CD4-positive, alpha-beta memory T cell (primary cell): ENCODE measurements around the gene PPDPF. TPM values are rescaled to one million over a fixed set of nuclear protein-coding genes. Genes with fewer than 3 reads are reported as not detected.

Experiments
- CTCF ChIA-PET: fragments of 350-600 bp; sonication (Branson Sonifier 250); formaldehyde crosslinking; loops from one replicate; lab custom pipeline; 2021; ENCODE audit warnings: inconsistent platforms; ENCODE audit not compliant: partially characterized antibody; lab: Charles Lee
- POLR2A ChIA-PET: fragments of 350-600 bp; sonication (Branson Sonifier 250); formaldehyde crosslinking; loops from one replicate; lab custom pipeline; 2021; ENCODE audit not compliant: partially characterized antibody; lab: Charles Lee
- DNase-seq, 5 donors: peaks; one replicate each; pipeline versions ENCODE4 v3.0.0 to v3.0.0-alpha.2; 2020 to 2022; ENCODE audit warnings: mixed read lengths in 1 of 5
- H3K27ac ChIP-seq: one replicate; pipeline ENCODE4 v1.7.0; 2013; ENCODE audit warnings: low read depth, low read length
- H3K27me3 ChIP-seq: 2 replicates; pipeline ENCODE4 v1.7.0; 2013; ENCODE audit warnings: mild to moderate bottlenecking, low read length, moderate library complexity; ENCODE audit not compliant: insufficient read depth
- H3K36me3 ChIP-seq: 2 replicates; pipeline ENCODE4 v1.7.0; 2013; ENCODE audit warnings: mild to moderate bottlenecking, low read length, moderate library complexity; ENCODE audit not compliant: insufficient read depth
- H3K4me1 ChIP-seq: 2 replicates; pipeline ENCODE4 v1.7.0; 2013; ENCODE audit warnings: mild to moderate bottlenecking, low read length, moderate library complexity; ENCODE audit not compliant: insufficient read depth
- H3K4me3 ChIP-seq, 2 donors: one replicate each; pipeline ENCODE4 v1.7.0; 2013; ENCODE audit warnings: low read length in 2 of 2, mild to moderate bottlenecking in 1 of 2
- H3K9me3 ChIP-seq, 2 donors: one replicate each; pipeline ENCODE4 v1.7.0; 2013; ENCODE audit warnings: low read length in 2 of 2, control low read depth in 1 of 2; ENCODE audit not compliant: control insufficient read depth in 1 of 2
- H3K27ac Mint-ChIP-seq, 7 donors: one replicate each; pipeline ENCODE4 v1.8.0; 2020 to 2021; ENCODE audit warnings: mixed read lengths in 7 of 7, mild to moderate bottlenecking in 6 of 7, inconsistent platforms in 3 of 7, moderate library complexity in 3 of 7
- H3K27me3 Mint-ChIP-seq, 2 donors: one replicate each; pipeline ENCODE4 v1.8.0; 2020 to 2021; ENCODE audit warnings: mixed read lengths in 2 of 2
- H3K36me3 Mint-ChIP-seq, 2 donors: one replicate each; pipeline ENCODE4 v1.8.0; 2020 to 2021; ENCODE audit warnings: mixed read lengths in 2 of 2, inconsistent platforms in 1 of 2, mild to moderate bottlenecking in 1 of 2
- H3K4me1 Mint-ChIP-seq, 4 donors: one replicate each; pipeline ENCODE4 v1.8.0; 2020 to 2021; ENCODE audit warnings: mixed read lengths in 4 of 4, mild to moderate bottlenecking in 1 of 4
- H3K4me3 Mint-ChIP-seq, 8 donors: one replicate each; pipeline ENCODE4 v1.8.0; 2020 to 2021; ENCODE audit warnings: mixed read lengths in 8 of 8, mild to moderate bottlenecking in 7 of 8, moderate library complexity in 6 of 8, inconsistent platforms in 3 of 8
- H3K9me3 Mint-ChIP-seq, 8 donors: one replicate each; pipeline ENCODE4 v1.8.0; 2020 to 2021; ENCODE audit warnings: mixed read lengths in 8 of 8, mild to moderate bottlenecking in 5 of 8, inconsistent platforms in 3 of 8, moderate library complexity in 1 of 8
- intact Hi-C: fragments of 100-400 bp; cut with micrococcal nuclease; formaldehyde crosslinking; loops from one replicate; pipeline ENCODE4 v1.15.1; 2023
- polyA plus RNA-seq, 2 donors: library from polyadenylated mRNA; unstranded; fragments of 300-500 nt; fragmentation: Illumina TruSeq; gene quantifications; one replicate each; pipeline ENCODE4 v1.2.3, GENCODE V29; 2021
- total RNA-seq, 2 experiments: library from RNA; stranded (reverse); gene quantifications; one replicate each; pipeline ENCODE4 v1.2.3, GENCODE V29; 2021

PPDPF gene
- total and polyA plus RNA-seq, 4 experiments from 2014 or later, result 29.4 to 229 (median 180) TPM

DNA sequence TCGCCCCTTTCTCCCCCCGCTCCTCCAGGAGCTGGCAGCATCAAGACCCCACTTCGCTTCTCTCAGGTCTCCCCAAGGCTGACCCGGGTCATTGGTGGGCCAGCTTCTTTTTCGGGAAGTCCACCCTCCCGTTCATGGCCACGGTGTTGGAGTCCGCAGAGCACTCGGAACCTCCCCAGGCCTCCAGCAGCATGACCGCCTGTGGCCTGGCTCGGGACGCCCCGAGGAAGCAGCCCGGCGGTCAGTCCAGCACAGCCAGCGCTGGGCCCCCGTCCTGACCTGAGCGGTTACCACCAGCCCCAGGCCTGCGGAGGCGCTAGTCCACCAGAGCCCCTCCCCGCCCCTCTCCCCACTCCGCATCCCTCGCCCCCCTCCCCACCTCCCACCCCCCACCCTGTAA is 1.0 kb downstream of the PPDPF start:
- CTCF ChIA-PET, result interaction anchor here (1.3 to 5.1 kb wide), 2 partner anchors 19 to 25 kb away, joined by 3 to 21 read pairs; no protein-coding TSS in a partner anchor
- DNase-seq, result no peak
- peak overlapping the region; percentile 8 to 84 (median 72) for H3K4me3 Mint-ChIP-seq
- H3K27ac ChIP-seq, result peak overlapping the region; percentile 74
- peaks cover 0 to 6% (median 0%) of the 10 kb centered on the region in 8 donors for H3K9me3 Mint-ChIP-seq
- POLR2A ChIA-PET, result interaction anchor here (0.6 to 6.9 kb wide), 26 partner anchors 10 to 558 kb away, joined by 3 to 84 read pairs (median 7); partner anchors contain the start of genes ARFRP1, GMEB2, HELZ2 and LIME1
- intact Hi-C loops, result no loop called here
- H3K36me3 ChIP-seq, result peaks cover 13% of the 10 kb centered on the region
- peaks cover 9% of the 10 kb centered on the region in 2 donors for H3K36me3 Mint-ChIP-seq
- H3K27ac Mint-ChIP-seq, result peak overlapping the region in 5 of 7 donors; percentile 55 to 79 (median 74)
- H3K27me3 ChIP-seq, result no peaks in the 10 kb centered on the region
- no peaks in the 10 kb centered on the region for H3K27me3 Mint-ChIP-seq
- H3K4me1 ChIP-seq, result peaks cover 23% of the 10 kb centered on the region
- peaks cover 0 to 3% of the 10 kb centered on the region in 2 donors for H3K9me3 ChIP-seq
- H3K4me1 Mint-ChIP-seq, result peaks cover 6 to 28% (median 11%) of the 10 kb centered on the region in 4 donors
- H3K4me3 ChIP-seq, result peak overlapping the region; percentile 77 to 84

DNA sequence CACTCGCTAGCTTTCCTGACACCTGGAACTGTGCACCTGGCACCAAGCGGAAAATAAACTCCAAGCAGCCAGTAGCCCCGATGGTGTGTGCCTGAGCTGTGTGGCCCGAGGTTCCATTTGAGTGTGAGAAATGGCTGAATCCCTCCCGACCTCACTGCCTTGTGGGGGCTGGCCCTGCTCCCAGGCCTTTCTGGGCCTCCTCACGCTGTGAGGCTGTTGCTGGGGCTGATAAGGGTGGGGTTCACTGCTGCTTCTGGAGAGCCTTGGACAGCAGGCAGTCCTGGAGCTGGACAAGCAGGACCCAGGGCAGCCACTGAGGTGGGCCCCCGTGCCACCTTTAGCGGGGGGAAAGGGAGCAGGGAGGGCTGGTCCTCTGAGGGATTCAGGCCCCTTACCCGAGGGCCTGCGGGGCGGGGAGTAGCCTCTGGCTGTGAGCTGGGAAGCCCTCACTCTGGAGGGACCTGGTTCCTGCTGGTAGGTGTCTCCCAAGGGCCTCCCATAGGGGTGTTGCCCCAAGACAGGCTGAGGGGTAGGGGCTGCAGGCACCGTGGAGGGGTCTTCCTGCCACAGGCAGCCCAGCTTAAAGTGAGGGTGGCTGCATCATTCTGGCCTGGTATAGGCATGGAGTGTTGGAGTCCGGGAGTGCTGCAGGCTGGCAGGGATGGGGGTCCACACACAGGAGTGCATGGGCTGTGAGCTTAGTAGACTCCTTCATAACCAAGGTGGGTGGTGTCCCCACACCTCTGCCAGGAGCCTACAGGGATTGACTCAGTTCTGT is 1.7 kb downstream of the PPDPF start:
- no peaks in the 10 kb centered on the region for H3K27me3 Mint-ChIP-seq
- H3K27ac Mint-ChIP-seq, result peak overlapping the region in 4 of 7 donors; percentile 27 to 81 (median 54)
- no peaks in the 10 kb centered on the region for H3K27me3 ChIP-seq
- ChIA-PET POLR2A (interaction anchor here (1.1 to 6.9 kb wide), 6 partner anchors 15 to 557 kb away, joined by 4 to 84 read pairs (median 6); partner anchors contain the start of genes OPRL1, PTK6, RGS19 and TPD52L2), CTCF (interaction anchor here (2.4 to 5.1 kb wide), 2 partner anchors 16 to 26 kb away, joined by 8 to 21 read pairs; partner anchors contain the start of gene PTK6)
- H3K27ac ChIP-seq, result no peak overlapping the region
- H3K4me3 Mint-ChIP-seq, result peak overlapping the region; percentile 56 to 70 (median 64)
- peaks cover 6 to 28% (median 11%) of the 10 kb centered on the region in 4 donors for H3K4me1 Mint-ChIP-seq
- no peak for DNase-seq
- H3K36me3 Mint-ChIP-seq, result peaks cover 9% of the 10 kb centered on the region in 2 donors
- H3K4me3 ChIP-seq, result no peak overlapping the region
- peaks cover 0 to 3% of the 10 kb centered on the region in 2 donors for H3K9me3 ChIP-seq
- peaks cover 0 to 6% (median 0%) of the 10 kb centered on the region in 8 donors for H3K9me3 Mint-ChIP-seq
- H3K4me1 ChIP-seq, result peaks cover 23% of the 10 kb centered on the region
- intact Hi-C loops, result no loop called here
- H3K36me3 ChIP-seq, result peaks cover 13% of the 10 kb centered on the region

DNA sequence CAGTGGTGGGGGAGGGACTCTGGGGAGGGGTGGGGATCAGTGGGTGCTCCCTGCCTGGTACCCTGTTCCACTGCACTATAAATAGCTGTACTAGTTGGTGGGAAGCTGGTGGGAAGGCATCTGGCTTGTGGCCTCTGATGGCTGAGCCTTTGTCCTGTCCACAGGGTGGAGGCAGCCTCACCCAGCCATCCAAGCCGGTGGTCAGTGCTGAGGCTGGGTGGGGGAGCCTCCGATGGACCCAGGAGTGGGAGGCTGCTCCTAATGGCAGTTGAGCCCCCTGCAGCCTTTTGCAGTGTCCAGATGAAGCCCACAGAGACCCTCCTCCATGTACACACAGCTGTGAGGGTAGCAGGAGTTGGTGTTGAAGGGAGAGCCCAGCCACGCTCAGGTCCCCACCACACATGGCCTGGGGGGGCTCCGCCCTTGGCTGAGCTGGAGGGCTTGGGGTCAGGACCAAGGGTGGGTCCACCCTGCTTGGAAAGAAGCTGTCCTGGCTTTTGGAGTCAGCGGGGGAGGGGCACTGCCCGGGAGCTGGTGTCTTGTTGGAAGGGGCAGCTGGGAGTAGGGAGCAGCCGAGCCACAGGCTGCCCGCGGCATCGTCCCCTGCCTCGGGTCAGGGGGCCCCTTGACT is 2.5 kb downstream of the PPDPF start:
- H3K36me3 Mint-ChIP-seq, result peaks cover 9% of the 10 kb centered on the region in 2 donors
- Histone ChIP-seq H3K4me1 (peaks cover 23% of the 10 kb centered on the region), H3K27me3 (no peaks in the 10 kb centered on the region), H3K4me3 (no peak overlapping the region), H3K36me3 (peaks cover 13% of the 10 kb centered on the region), H3K27ac (no peak overlapping the region), H3K9me3 (peaks cover 0 to 3% of the 10 kb centered on the region in 2 donors)
- no peaks in the 10 kb centered on the region for H3K27me3 Mint-ChIP-seq
- ChIA-PET CTCF (interaction anchor here (2.4 kb wide), 1 partner anchor 15 kb away, joined by 8 read pairs; the partner anchor contains the start of gene PTK6), POLR2A (interaction anchor here (1.1 to 6.9 kb wide), 3 partner anchors 14 to 118 kb away, joined by 4 to 84 read pairs (median 5); partner anchors contain the start of gene PTK6)
- intact Hi-C loops, result no loop called here
- H3K4me1 Mint-ChIP-seq, result peaks cover 3 to 28% (median 14%) of the 10 kb centered on the region in 4 donors
- no peak for DNase-seq
- H3K27ac Mint-ChIP-seq, result peak overlapping the region in 2 of 7 donors; percentile 27 to 78
- peak overlapping the region in 5 of 8 donors; percentile 15 to 64 (median 21) for H3K4me3 Mint-ChIP-seq
- H3K9me3 Mint-ChIP-seq, result peaks cover 0 to 6% (median 0%) of the 10 kb centered on the region in 8 donors

DNA sequence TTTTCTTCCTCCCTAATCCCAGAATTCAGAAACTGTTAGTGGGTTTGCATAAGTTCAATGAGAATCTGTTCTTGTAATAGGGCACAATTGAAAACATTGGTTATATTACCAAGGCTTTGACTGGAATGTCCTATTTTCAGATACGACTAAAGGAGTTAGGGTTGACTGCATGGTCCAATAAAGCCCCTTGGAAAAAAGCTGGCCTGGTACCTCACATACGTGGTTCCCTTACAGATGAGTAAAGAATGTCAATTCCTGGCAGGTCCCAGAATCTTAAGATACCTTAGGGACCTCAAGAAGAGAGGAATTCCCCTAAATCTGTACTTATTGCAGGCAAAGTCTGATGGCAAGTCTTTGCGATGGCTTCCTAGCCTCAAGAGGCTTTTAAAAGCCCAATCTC is 4.6 kb downstream of the PPDPF start:
- Mint-ChIP-seq H3K27ac (peak overlapping the region in 2 of 7 donors; percentile 30 to 70), H3K27me3 (no peaks in the 10 kb centered on the region), H3K4me1 (peaks cover 4 to 22% (median 9%) of the 10 kb centered on the region in 4 donors), H3K9me3 (peaks cover 0 to 6% (median 0%) of the 10 kb centered on the region in 8 donors), H3K36me3 (peaks cover 9% of the 10 kb centered on the region in 2 donors), H3K4me3 (no peak overlapping the region)
- Histone ChIP-seq H3K27me3 (no peaks in the 10 kb centered on the region), H3K27ac (no peak overlapping the region), H3K4me3 (no peak overlapping the region), H3K4me1 (peaks cover 15% of the 10 kb centered on the region), H3K36me3 (peaks cover 13% of the 10 kb centered on the region), H3K9me3 (peaks cover 0 to 3% of the 10 kb centered on the region in 2 donors)
- ChIA-PET CTCF (no interaction called here), POLR2A (interaction anchor here (6.9 kb wide), 1 partner anchor 12 kb away, joined by 84 read pairs; the partner anchor contains the start of gene PTK6)
- no peak for DNase-seq
- intact Hi-C loops, result no loop called here

DNA sequence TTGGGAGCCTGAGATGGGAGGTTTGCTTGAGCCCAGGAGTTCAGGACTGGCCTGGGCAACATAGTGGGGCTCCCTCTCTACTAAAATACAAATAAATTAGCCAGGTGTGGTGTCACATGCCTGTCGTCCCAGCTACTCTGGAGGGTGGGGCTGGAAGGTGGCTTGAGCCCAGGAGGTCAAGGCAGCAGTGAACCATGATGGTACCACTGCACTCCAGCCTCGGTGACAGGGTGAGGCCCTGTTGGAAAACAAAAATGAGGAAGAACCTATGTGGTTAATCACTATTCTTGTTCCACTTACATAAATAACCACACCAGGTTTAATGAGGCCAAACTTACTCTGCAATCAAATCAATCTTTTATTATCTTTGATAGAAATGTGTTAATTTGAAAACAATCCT is 5.4 kb downstream of the PPDPF start:
- H3K4me1 Mint-ChIP-seq, result peaks cover 4 to 22% (median 9%) of the 10 kb centered on the region in 4 donors
- DNase-seq, result no peak
- H3K27me3 Mint-ChIP-seq, result no peaks in the 10 kb centered on the region
- peaks cover 15% of the 10 kb centered on the region for H3K4me1 ChIP-seq
- CTCF ChIA-PET, result no interaction called here
- H3K36me3 ChIP-seq, result peaks cover 13% of the 10 kb centered on the region
- peak overlapping the region in 1 of 7 donors; percentile 41 for H3K27ac Mint-ChIP-seq
- POLR2A ChIA-PET, result interaction anchor here (6.9 kb wide), 1 partner anchor 11 kb away, joined by 84 read pairs; the partner anchor contains the start of gene PTK6
- H3K36me3 Mint-ChIP-seq, result peaks cover 9% of the 10 kb centered on the region in 2 donors
- no peak overlapping the region for H3K4me3 Mint-ChIP-seq
- peaks cover 0 to 3% of the 10 kb centered on the region in 2 donors for H3K9me3 ChIP-seq
- no peak overlapping the region for H3K4me3 ChIP-seq
- no peaks in the 10 kb centered on the region for H3K27me3 ChIP-seq
- no peak overlapping the region for H3K27ac ChIP-seq
- peaks cover 0 to 6% (median 0%) of the 10 kb centered on the region in 8 donors for H3K9me3 Mint-ChIP-seq
- intact Hi-C loops, result no loop called here

DNA sequence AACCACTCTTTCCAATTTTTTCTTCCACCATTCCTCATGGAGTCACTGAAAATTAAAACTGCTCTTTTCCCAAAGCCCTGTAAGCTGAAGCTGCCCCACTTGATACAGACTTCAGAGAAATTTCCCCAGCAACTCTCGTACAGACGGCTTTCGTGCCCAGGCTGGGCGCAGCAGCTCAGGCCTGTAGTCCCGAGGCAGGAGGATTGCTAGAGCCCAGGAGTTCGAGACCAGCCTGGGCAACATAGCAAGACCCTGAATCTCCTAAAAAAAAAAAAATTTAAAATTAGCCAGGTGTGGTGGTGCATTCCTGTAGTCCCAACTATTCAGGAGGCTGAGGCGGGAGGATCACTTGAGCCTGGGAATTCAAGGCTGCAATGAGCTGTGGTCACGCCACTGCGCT is 6.6 kb downstream of the PPDPF start:
- no peak overlapping the region for H3K4me3 Mint-ChIP-seq
- peaks cover 0 to 6% (median 0%) of the 10 kb centered on the region in 8 donors for H3K9me3 Mint-ChIP-seq
- H3K9me3 ChIP-seq, result peaks cover 0 to 3% of the 10 kb centered on the region in 2 donors
- peaks cover 7 to 19% (median 13%) of the 10 kb centered on the region in 4 donors for H3K4me1 Mint-ChIP-seq
- ChIA-PET POLR2A (no interaction called here), CTCF (no interaction called here)
- no peak overlapping the region for H3K27ac ChIP-seq
- peaks cover 5% of the 10 kb centered on the region for H3K4me1 ChIP-seq
- H3K27me3 ChIP-seq, result no peaks in the 10 kb centered on the region
- intact Hi-C loops, result no loop called here
- H3K27me3 Mint-ChIP-seq, result peaks cover 0 to 3% of the 10 kb centered on the region in 2 donors
- peak in 1 of 5 donors; percentile 13 for DNase-seq
- H3K36me3 ChIP-seq, result peaks cover 10% of the 10 kb centered on the region
- peaks cover 9% of the 10 kb centered on the region in 2 donors for H3K36me3 Mint-ChIP-seq
- H3K4me3 ChIP-seq, result no peak overlapping the region
- H3K27ac Mint-ChIP-seq, result peak overlapping the region in 2 of 7 donors; percentile 5 to 47
